ENCODE measurements around the gene CASKIN1.

Gene CASKIN1

DNA sequence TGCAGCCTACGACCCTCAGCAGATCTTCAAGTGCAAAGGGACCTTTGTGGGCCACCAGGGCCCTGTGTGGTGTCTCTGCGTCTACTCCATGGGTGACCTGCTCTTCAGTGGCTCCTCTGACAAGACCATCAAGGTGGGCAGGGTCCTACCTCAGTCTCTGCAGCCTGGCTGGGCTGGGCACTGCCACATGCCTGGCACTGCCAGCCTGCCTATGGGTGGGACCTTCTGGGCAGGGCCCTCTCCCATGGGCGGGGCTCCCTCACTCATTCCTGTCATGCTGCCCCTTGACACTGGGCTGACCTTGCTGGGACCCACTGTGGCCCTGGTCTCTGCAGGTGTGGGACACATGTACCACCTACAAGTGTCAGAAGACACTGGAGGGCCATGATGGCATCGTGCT is 22.5 kb downstream of the CASKIN1 start:
- Histone ChIP-seq H3K36me3 (ENCODE audit: low read length) (no peaks in the 10 kb centered on the region), H4K20me1 (ENCODE audit: low read depth, low read length) (no peaks in the 10 kb centered on the region)

DNA sequence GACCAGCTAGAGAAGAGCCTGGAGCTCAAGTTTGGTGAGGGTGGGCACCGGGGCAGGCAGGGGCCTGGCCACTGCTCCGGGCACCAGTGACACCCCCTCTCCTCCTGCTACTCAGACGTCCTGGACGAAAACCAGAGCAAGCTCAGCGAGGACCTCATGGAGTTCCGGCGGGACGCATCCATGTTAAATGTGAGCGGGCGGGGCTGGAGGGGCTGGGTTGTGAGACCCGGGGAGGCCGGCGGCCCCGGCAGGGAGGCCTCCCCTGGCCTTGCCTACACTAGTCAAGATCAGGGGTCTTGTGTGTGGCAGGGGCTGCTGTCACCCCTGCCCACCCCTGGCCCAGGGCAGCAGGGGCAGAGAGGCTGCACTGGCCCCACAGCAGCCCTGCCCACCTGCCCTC is 23.0 kb downstream of the CASKIN1 start:
- H3F3A ChIP-seq (ENCODE audit: insufficient read depth), result no peaks in the 10 kb centered on the region
- H3K4me2 ChIP-seq (ENCODE audit: low read depth, low read length, poor library complexity, severe bottlenecking), result no peak overlapping the region
- H3K36me3 ChIP-seq (ENCODE audit: low read length), result no peaks in the 10 kb centered on the region
- no peaks in the 10 kb centered on the region for H3K9me3 ChIP-seq (ENCODE audit: insufficient read depth, low read length)
- no peaks in the 10 kb centered on the region for H4K20me1 ChIP-seq (ENCODE audit: low read depth, low read length)
- H3K4me3 ChIP-seq (ENCODE audit: insufficient read depth, low read length, poor library complexity, severe bottlenecking), result no peak overlapping the region
- no peak for TF ChIP-seq EZH2phosphoT487 (conservative IDR thresholded peaks at IDR 0.05; ENCODE audit: low read length)
- TF ChIP-seq, protein P1, sequence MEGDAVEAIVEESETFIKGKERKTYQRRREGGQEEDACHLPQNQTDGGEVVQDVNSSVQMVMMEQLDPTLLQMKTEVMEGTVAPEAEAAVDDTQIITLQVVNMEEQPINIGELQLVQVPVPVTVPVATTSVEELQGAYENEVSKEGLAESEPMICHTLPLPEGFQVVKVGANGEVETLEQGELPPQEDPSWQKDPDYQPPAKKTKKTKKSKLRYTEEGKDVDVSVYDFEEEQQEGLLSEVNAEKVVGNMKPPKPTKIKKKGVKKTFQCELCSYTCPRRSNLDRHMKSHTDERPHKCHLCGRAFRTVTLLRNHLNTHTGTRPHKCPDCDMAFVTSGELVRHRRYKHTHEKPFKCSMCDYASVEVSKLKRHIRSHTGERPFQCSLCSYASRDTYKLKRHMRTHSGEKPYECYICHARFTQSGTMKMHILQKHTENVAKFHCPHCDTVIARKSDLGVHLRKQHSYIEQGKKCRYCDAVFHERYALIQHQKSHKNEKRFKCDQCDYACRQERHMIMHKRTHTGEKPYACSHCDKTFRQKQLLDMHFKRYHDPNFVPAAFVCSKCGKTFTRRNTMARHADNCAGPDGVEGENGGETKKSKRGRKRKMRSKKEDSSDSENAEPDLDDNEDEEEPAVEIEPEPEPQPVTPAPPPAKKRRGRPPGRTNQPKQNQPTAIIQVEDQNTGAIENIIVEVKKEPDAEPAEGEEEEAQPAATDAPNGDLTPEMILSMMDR (IDR thresholded peaks at IDR 0.05; ENCODE audit: insufficient read depth, low read length, poor library complexity, severe bottlenecking), result no peak
- H3K79me2 ChIP-seq (ENCODE audit: insufficient read depth, low read length), result no peaks in the 10 kb centered on the region
- H3K27me3 ChIP-seq (ENCODE audit: low read length), result no peaks in the 10 kb centered on the region
- H3K9me2 ChIP-seq (replicated peaks; ENCODE audit: insufficient read depth, low read length), result no peaks in the 10 kb centered on the region
- H3K9ac ChIP-seq (ENCODE audit: low read length), result no peak overlapping the region
- H2AFZ ChIP-seq (ENCODE audit: low read depth, low read length, severe bottlenecking), result no peak overlapping the region
- H3K27ac ChIP-seq (ENCODE audit: low read depth, low read length), result no peak overlapping the region

More for the DNA sequence above, 22.5 kb downstream of the CASKIN1 start:
- Histone ChIP-seq H3K4me3 (ENCODE audit: insufficient read depth, low read length, poor library complexity, severe bottlenecking) (no peak overlapping the region), H3F3A (ENCODE audit: insufficient read depth) (no peaks in the 10 kb centered on the region), H3K27ac (ENCODE audit: low read depth, low read length) (no peak overlapping the region), H3K9ac (ENCODE audit: low read length) (no peak overlapping the region), H3K4me2 (ENCODE audit: low read depth, low read length, poor library complexity, severe bottlenecking) (no peak overlapping the region), H2AFZ (ENCODE audit: low read depth, low read length, severe bottlenecking) (no peak overlapping the region), H3K9me3 (ENCODE audit: insufficient read depth, low read length) (no peaks in the 10 kb centered on the region), H3K79me2 (ENCODE audit: insufficient read depth, low read length) (no peaks in the 10 kb centered on the region), H3K9me2 (replicated peaks; ENCODE audit: insufficient read depth, low read length) (no peaks in the 10 kb centered on the region), H3K27me3 (ENCODE audit: low read length) (no peaks in the 10 kb centered on the region)
- TF ChIP-seq, protein P1 (IDR thresholded peaks at IDR 0.05; ENCODE audit: insufficient read depth, low read length, poor library complexity, severe bottlenecking), result no peak
- TF ChIP-seq EZH2phosphoT487 (conservative IDR thresholded peaks at IDR 0.05; ENCODE audit: low read length), result no peak

DNA sequence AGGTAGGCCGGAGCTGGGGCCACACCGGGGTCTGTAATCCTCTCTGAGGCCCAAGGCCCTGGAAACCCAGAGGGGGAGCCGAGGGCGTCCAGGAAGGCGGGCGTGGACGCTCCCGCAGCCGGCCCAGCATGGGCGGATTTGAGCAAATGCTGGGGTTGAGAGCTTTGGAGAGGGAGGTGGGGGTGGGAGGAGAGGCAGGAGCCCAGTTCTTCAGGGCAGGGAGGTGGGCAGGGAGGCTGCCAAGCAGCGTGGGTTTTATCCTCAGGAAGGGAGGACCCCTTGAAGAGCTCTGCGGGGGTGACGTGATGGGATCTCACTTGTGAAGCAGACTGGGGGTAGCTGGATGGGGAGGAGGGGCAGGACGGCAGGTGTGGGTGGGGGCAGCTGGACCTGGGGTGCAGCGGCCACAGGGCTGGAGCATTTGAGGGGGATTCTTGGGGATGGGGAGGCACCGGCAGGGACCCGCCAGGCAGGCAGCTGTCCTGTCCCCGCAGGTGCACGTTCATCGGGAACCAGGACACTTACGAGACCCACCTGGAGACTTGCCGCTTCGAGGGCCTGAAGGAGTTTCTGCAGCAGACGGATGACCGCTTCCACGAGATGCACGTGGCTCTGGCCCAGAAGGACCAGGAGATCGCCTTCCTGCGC is 23.6 kb downstream of the CASKIN1 start:
- Histone ChIP-seq H3K36me3 (ENCODE audit: low read length) (no peaks in the 10 kb centered on the region), H4K20me1 (ENCODE audit: low read depth, low read length) (no peaks in the 10 kb centered on the region), H3K4me3 (ENCODE audit: insufficient read depth, low read length, poor library complexity, severe bottlenecking) (no peak overlapping the region), H3K9me3 (ENCODE audit: insufficient read depth, low read length) (no peaks in the 10 kb centered on the region), H3K9ac (ENCODE audit: low read length) (no peak overlapping the region), H3K27ac (ENCODE audit: low read depth, low read length) (no peak overlapping the region), H3K4me2 (ENCODE audit: low read depth, low read length, poor library complexity, severe bottlenecking) (no peak overlapping the region), H3F3A (ENCODE audit: insufficient read depth) (no peaks in the 10 kb centered on the region), H3K27me3 (ENCODE audit: low read length) (no peaks in the 10 kb centered on the region), H3K79me2 (ENCODE audit: insufficient read depth, low read length) (no peaks in the 10 kb centered on the region), H3K9me2 (replicated peaks; ENCODE audit: insufficient read depth, low read length) (no peaks in the 10 kb centered on the region), H2AFZ (ENCODE audit: low read depth, low read length, severe bottlenecking) (no peak overlapping the region)
- no peak for TF ChIP-seq EZH2phosphoT487 (conservative IDR thresholded peaks at IDR 0.05; ENCODE audit: low read length)
- TF ChIP-seq, protein P1 (IDR thresholded peaks at IDR 0.05; ENCODE audit: insufficient read depth, low read length, poor library complexity, severe bottlenecking), result no peak
